H1 (cell line): ENCODE measurements around the gene ACY1. TPM values are rescaled to one million over a fixed set of nuclear protein-coding genes. Genes with fewer than 3 reads are reported as not detected.

Experiments used
- CTCF ChIA-PET: fragments of 300-600 bp; sonication (Branson Sonifier 250); formaldehyde crosslinking; loops from one replicate; lab custom pipeline; 2021; ENCODE audit not compliant: partially characterized antibody; lab: Charles Lee
- POLR2A ChIA-PET: fragments of 300-600 bp; sonication (Branson Sonifier 250); formaldehyde crosslinking; loops from one replicate; lab custom pipeline; 2021; ENCODE audit warnings: inconsistent platforms; ENCODE audit not compliant: partially characterized antibody; lab: Charles Lee
- DNase-seq, 2 experiments: peaks; one replicate each; pipeline versions ENCODE4 v3.0.0 to v3.0.0-alpha.2; 2010 to 2022; ENCODE audit warnings: low spot score in 2 of 2, low read depth in 1 of 2, mixed read lengths in 1 of 2
- FAIRE-seq: peaks from 2 replicates; lab custom pipeline; 2011; peaks lifted over from hg19 to GRCh38; lab: Jason Lieb, UNC
- H2AFZ ChIP-seq: 2 replicates; pipeline ENCODE4 v1.8.1; 2012; ENCODE audit warnings: low read length, inconsistent platforms
- H2AK5ac ChIP-seq: 2 replicates; pipeline ENCODE4 v1.6.1; 2013; ENCODE audit warnings: low read depth, low read length
- H2BK120ac ChIP-seq: replicated peaks from 2 replicates; pipeline ENCODE3; 2013; ENCODE audit warnings: low read depth, low read length, inconsistent platforms
- H2BK12ac ChIP-seq: 2 replicates; pipeline ENCODE4 v1.6.1; 2013; ENCODE audit warnings: low read depth, low read length
- H2BK15ac ChIP-seq: 2 replicates; pipeline ENCODE4 v1.6.1; 2013; ENCODE audit warnings: low read length
- H2BK20ac ChIP-seq: 2 replicates; pipeline ENCODE4 v1.6.1; 2013; ENCODE audit warnings: low read length
- H2BK5ac ChIP-seq: 2 replicates; pipeline ENCODE4 v1.6.1; 2013; ENCODE audit warnings: low read depth, low read length
- H3K14ac ChIP-seq: 2 replicates; pipeline ENCODE4 v1.6.1; 2013; ENCODE audit warnings: inconsistent platforms; ENCODE audit not compliant: insufficient read length
- H3K18ac ChIP-seq: 2 replicates; pipeline ENCODE4 v1.6.1; 2013; ENCODE audit warnings: low read length; ENCODE audit errors: extremely low read depth
- H3K23ac ChIP-seq: 2 replicates; pipeline ENCODE4 v1.6.1; 2013; ENCODE audit warnings: inconsistent platforms; ENCODE audit not compliant: insufficient read length
- H3K23me2 ChIP-seq: 2 replicates; pipeline ENCODE4 v1.6.1; 2013; ENCODE audit warnings: low read depth, low read length
- H3K27ac ChIP-seq: 2 replicates; pipeline ENCODE4 v1.6.1; 2011; ENCODE audit warnings: low read depth, low read length, inconsistent platforms
- H3K27me3 ChIP-seq, 4 experiments: replicated peaks in 1 of 4; 1 replicate in 1 of 4; 2 replicates in 3 of 4; pipeline versions ENCODE4 v1.6.1 to v1.8.1; 2011 to 2013; ENCODE audit warnings: low read length in 3 of 4, mild to moderate bottlenecking in 3 of 4, inconsistent platforms in 2 of 4, mixed read lengths in 2 of 4, moderate library complexity in 1 of 4; ENCODE audit not compliant: control insufficient read depth in 3 of 4, insufficient read depth in 3 of 4; ENCODE audit errors: extremely low read depth in 1 of 4
- H3K36me3 ChIP-seq, 4 experiments: 2 replicates each; pipeline versions ENCODE4 v1.6.1 to v1.8.1; 2011 to 2013; ENCODE audit warnings: mild to moderate bottlenecking in 4 of 4, low read length in 3 of 4, moderate library complexity in 2 of 4, control low read depth in 1 of 4, inconsistent platforms in 1 of 4; ENCODE audit not compliant: insufficient read depth in 4 of 4, control insufficient read depth in 2 of 4
- H3K4ac ChIP-seq: replicated peaks from 2 replicates; pipeline ENCODE3; 2013; ENCODE audit warnings: low read length, low read depth, mixed read lengths, inconsistent platforms; ENCODE audit not compliant: insufficient read length
- H3K4me1 ChIP-seq, 4 experiments: replicated peaks in 1 of 4; 1 replicate in 1 of 4; 2 replicates in 3 of 4; pipeline versions ENCODE4 v1.6.1 to v1.8.1; 2011 to 2013; ENCODE audit warnings: low read length in 3 of 4, inconsistent platforms in 2 of 4, mixed read lengths in 1 of 4; ENCODE audit not compliant: insufficient read depth in 4 of 4, control insufficient read depth in 3 of 4
- H3K4me2 ChIP-seq, 2 experiments: 2 replicates each; pipeline versions ENCODE4 v1.6.1 to v1.8.1; 2011 to 2013; ENCODE audit warnings: low read depth in 2 of 2, low read length in 2 of 2, control low read depth in 1 of 2, inconsistent platforms in 1 of 2, mild to moderate bottlenecking in 1 of 2; ENCODE audit not compliant: insufficient read depth in 1 of 2
- H3K4me3 ChIP-seq, 4 experiments: fragments of 200-600, 300-600 bp in 1 of 4; sonication (generic), shearing (Covaris generic), sonication (Bioruptor Twin) in 1 of 4; 2 replicates each; pipeline versions ENCODE4 v1.5.1 to v1.8.1; 2011 to 2016; ENCODE audit warnings: low read length in 4 of 4, low read depth in 3 of 4, control low read depth in 2 of 4, inconsistent platforms in 2 of 4, mild to moderate bottlenecking in 2 of 4, mixed read lengths in 1 of 4, moderate library complexity in 1 of 4; ENCODE audit not compliant: insufficient read depth in 2 of 4; ENCODE audit errors: extremely low read depth in 1 of 4
- H3K56ac ChIP-seq: replicated peaks from 2 replicates; pipeline ENCODE3; 2013; ENCODE audit warnings: low read depth, mild to moderate bottlenecking, mixed read lengths, low read length, inconsistent platforms; ENCODE audit not compliant: insufficient read length
- H3K79me1 ChIP-seq: 2 replicates; pipeline ENCODE4 v1.6.1; 2013; ENCODE audit warnings: low read depth, low read length, control low read depth
- H3K79me2 ChIP-seq, 2 experiments: 2 replicates each; pipeline versions ENCODE4 v1.6.1 to v1.8.1; 2012 to 2013; ENCODE audit warnings: low read length in 2 of 2, mild to moderate bottlenecking in 2 of 2, inconsistent platforms in 1 of 2; ENCODE audit not compliant: insufficient read depth in 2 of 2, control insufficient read depth in 1 of 2
- H3K9ac ChIP-seq, 4 experiments: replicated peaks in 1 of 4; 1 replicate in 1 of 4; 2 replicates in 3 of 4; pipeline versions ENCODE4 v1.6.1 to v1.8.1; 2011 to 2013; ENCODE audit warnings: low read depth in 3 of 4, low read length in 3 of 4, control low read depth in 2 of 4, mild to moderate bottlenecking in 2 of 4, moderate library complexity in 2 of 4, inconsistent platforms in 1 of 4; ENCODE audit errors: extremely low read depth in 1 of 4
- H3K9me3 ChIP-seq, 2 experiments: 2 replicates each; pipeline versions ENCODE4 v1.6.1 to v1.8.1; 2012 to 2013; ENCODE audit warnings: mild to moderate bottlenecking in 2 of 2, moderate library complexity in 2 of 2, control low read depth in 1 of 2, inconsistent platforms in 1 of 2, low read depth in 1 of 2, low read length in 1 of 2, mixed read lengths in 1 of 2; ENCODE audit not compliant: insufficient read depth in 2 of 2
- H4K20me1 ChIP-seq, 2 experiments: replicated peaks in 1 of 2; 2 replicates each; pipeline versions ENCODE3 to v1.8.1; 2011 to 2013; ENCODE audit warnings: inconsistent platforms in 2 of 2, low read length in 2 of 2, mild to moderate bottlenecking in 1 of 2; ENCODE audit not compliant: insufficient read depth in 2 of 2, control insufficient read depth in 1 of 2
- H4K5ac ChIP-seq: 2 replicates; pipeline ENCODE4 v1.6.1; 2013; ENCODE audit warnings: low read length, low read depth, mixed read lengths, inconsistent platforms; ENCODE audit not compliant: insufficient read length
- H4K8ac ChIP-seq: 2 replicates; pipeline ENCODE4 v1.8.0; 2013; ENCODE audit warnings: mild to moderate bottlenecking, moderate library complexity, low read length, inconsistent platforms; ENCODE audit not compliant: insufficient read depth; ENCODE audit errors: extremely low read depth
- H4K91ac ChIP-seq: replicated peaks from 2 replicates; pipeline ENCODE3; 2013; ENCODE audit warnings: low read length, mixed read lengths, inconsistent platforms; ENCODE audit not compliant: insufficient read length
- ATF2 ChIP-seq: IDR thresholded peaks from 2 replicates; pipeline ENCODE4 v1.6.1; 2012; ENCODE audit warnings: low read length, inconsistent platforms
- CEBPB ChIP-seq: IDR thresholded peaks from 2 replicates; pipeline ENCODE4 v1.6.1; 2012; ENCODE audit warnings: low read depth, low read length
- EZH2 ChIP-seq: fragments of 200-600 bp; sonication (generic); IDR thresholded peaks from 2 replicates; pipeline ENCODE4 v1.7.1; 2012; ENCODE audit warnings: low read depth, mild to moderate bottlenecking, moderate library complexity, low read length, inconsistent platforms; ENCODE audit not compliant: severe bottlenecking
- FOSL1 ChIP-seq: IDR thresholded peaks from 2 replicates; pipeline ENCODE4 v1.6.1; 2011; ENCODE audit warnings: mild to moderate bottlenecking, low read depth, low read length, moderate library complexity; ENCODE audit not compliant: insufficient read depth
- JUN ChIP-seq: IDR thresholded peaks from 2 replicates; pipeline ENCODE4 v1.6.1; 2011; ENCODE audit warnings: low read depth, mild to moderate bottlenecking, improper control_type of control experiment, low read length
- NANOG ChIP-seq: IDR thresholded peaks from 2 replicates; pipeline ENCODE4 v1.6.1; 2011; ENCODE audit warnings: low read length, low read depth, mild to moderate bottlenecking, inconsistent platforms; ENCODE audit not compliant: insufficient read depth, poor library complexity, severe bottlenecking
- NRF1 ChIP-seq: IDR thresholded peaks from 2 replicates; pipeline ENCODE4 v1.6.1; 2011; ENCODE audit warnings: mild to moderate bottlenecking, low read depth, low read length, improper control_type of control experiment
- RBBP5 ChIP-seq: IDR thresholded peaks from 2 replicates; pipeline ENCODE4 v1.7.1; 2012; ENCODE audit warnings: low read depth, mild to moderate bottlenecking, inconsistent platforms, low read length, moderate library complexity, borderline replicate concordance
- RFX5 ChIP-seq: IDR thresholded peaks from 2 replicates; pipeline ENCODE4 v1.6.1; 2011; ENCODE audit warnings: low read depth, low read length, improper control_type of control experiment, borderline replicate concordance
- SIX5 ChIP-seq: IDR thresholded peaks from 2 replicates; pipeline ENCODE4 v1.6.1; 2011; ENCODE audit warnings: mild to moderate bottlenecking, low read depth, low read length
- ZNF274 ChIP-seq: IDR thresholded peaks from 2 replicates; pipeline ENCODE4 v1.7.0; 2012; ENCODE audit warnings: low read length, borderline replicate concordance; ENCODE audit errors: extremely low read depth
- WGBS, 2 experiments: shearing (Covaris generic) in 1 of 2; methylation state at CpG; one replicate each; pipeline versions ENCODE4 v1.1.6 to v1.1.7; 2013 to 2015; ENCODE audit warnings: low lambda C conversion rate in 2 of 2, mixed read lengths in 2 of 2, inconsistent platforms in 1 of 2, low coverage in 1 of 2, missing lambda C conversion rate in 1 of 2; ENCODE audit not compliant: insufficient replicate concordance in 2 of 2, insufficient coverage in 1 of 2, insufficient read length in 1 of 2; ENCODE audit errors: extremely low coverage in 1 of 2, missing lambda C conversion rate in 1 of 2; 5-methylcytosine and 5-hydroxymethylcytosine counted together
- polyA plus RNA-seq, 7 experiments: library from polyadenylated mRNA; depleted of rRNA in 3 of 7; stranded (reverse) in 5 of 7; unstranded in 2 of 7; fragments of >200 nt in 5 of 7; fragments of 200-250 nt in 2 of 7; gene quantifications; 1 replicate in 5 of 7; 2 replicates in 1 of 7; 4 replicates in 1 of 7; pipeline versions ENCODE4 v1.2.1 to v1.2.3, GENCODE V29; 2011 to 2013; ENCODE audit warnings: missing spikeins in 2 of 7, mixed read lengths in 2 of 7
- total RNA-seq: library from RNA; stranded (reverse); fragmentation: NEBNext Ultra II Directional; extraction: Animal tissue kit (Norgen Biotek cat#: 25700); gene quantifications from 2 replicates; pipeline ENCODE4 v1.2.1, GENCODE V29; 2021
- TF ChIP-seq, protein P1 (sequence below): IDR thresholded peaks from 2 replicates; pipeline ENCODE4 v1.6.1; 2012; ENCODE audit warnings: inconsistent platforms

The ACY1 gene
- total and polyA plus RNA-seq, 2 of the 8 experiments (the other 6 are each of a cell fraction or from before 2014, with no cell fraction given) = 48.3 to 113 TPM

GRCh38 chr3:52038227-52038626, 54.9 kb downstream of the ACY1 start:
- H3K27me3 ChIP-seq = no peaks in the 10 kb centered on the region
- no peaks in the 10 kb centered on the region for H4K20me1 ChIP-seq
- no peak overlapping the region for H4K91ac ChIP-seq
- no peak overlapping the region for H3K14ac ChIP-seq
- no peaks in the 10 kb centered on the region for H3K36me3 ChIP-seq
- no peak overlapping the region for H2BK120ac ChIP-seq
- H3K23ac ChIP-seq = no peak overlapping the region
- no peak overlapping the region for H3K56ac ChIP-seq
- no peak overlapping the region for H4K5ac ChIP-seq
- WGBS, 2 experiments = 95% methylated on average over 6 of the region's 6 CpGs; no CpG with 5 or more reads in 1 of the 2 experiments
- H3K79me2 ChIP-seq = no peaks in the 10 kb centered on the region
- H3K9ac ChIP-seq = no peak overlapping the region
- H2AFZ ChIP-seq = no peak overlapping the region
- no peak overlapping the region; the same call in 1 of the 2 replicates for H2BK12ac ChIP-seq
- no peak overlapping the region; the same call in 1 of the 2 replicates for H4K8ac ChIP-seq
- ChIA-PET CTCF (interaction anchor here (0.6 to 33.0 kb wide), 6 partner anchors 9 to 112 kb away, joined by 3 to 984 read pairs (median 86); partner anchors contain the start of gene DUSP7), POLR2A (interaction anchor here (0.8 to 1.7 kb wide), 2 partner anchors 15 to 19 kb away, joined by 3 to 4 read pairs; no protein-coding TSS in a partner anchor)
- no peak overlapping the region for H3K4ac ChIP-seq
- no peak overlapping the region for H2AK5ac ChIP-seq
- H2BK20ac ChIP-seq = no peak overlapping the region
- H3K4me2 ChIP-seq = no peak overlapping the region
- no peak overlapping the region for H2BK15ac ChIP-seq
- H3K79me1 ChIP-seq = no peaks in the 10 kb centered on the region
- no peak overlapping the region for H3K4me3 ChIP-seq
- DNase-seq (no peak), FAIRE-seq (no peak)
- H3K9me3 ChIP-seq = no peaks in the 10 kb centered on the region
- no peaks in the 10 kb centered on the region for H3K23me2 ChIP-seq
- H3K27ac ChIP-seq = no peak overlapping the region
- no peak overlapping the region for H3K18ac ChIP-seq
- peaks cover 0 to 4% (median 1%) of the 10 kb centered on the region in 4 experiments; a peak in 2 of 7 replicates for H3K4me1 ChIP-seq
- H2BK5ac ChIP-seq = no peak overlapping the region
- no peak for TF ChIP-seq NRF1
- TF ChIP-seq NANOG = no peak
- TF ChIP-seq, protein P1, sequence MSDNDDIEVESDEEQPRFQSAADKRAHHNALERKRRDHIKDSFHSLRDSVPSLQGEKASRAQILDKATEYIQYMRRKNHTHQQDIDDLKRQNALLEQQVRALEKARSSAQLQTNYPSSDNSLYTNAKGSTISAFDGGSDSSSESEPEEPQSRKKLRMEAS = no peak
- TF ChIP-seq ZNF274 = no peak
- no peak for TF ChIP-seq EZH2
- TF ChIP-seq RBBP5 = no peak
- TF ChIP-seq JUN = no peak
- TF ChIP-seq ATF2 = no peak
- TF ChIP-seq RFX5 = no peak
- TF ChIP-seq FOSL1 = no peak
- TF ChIP-seq CEBPB = no peak
- TF ChIP-seq SIX5 = no peak
